K562 (cell line): ENCODE data around the gene ITPR1. TPM values are rescaled to one million over a fixed set of nuclear protein-coding genes. Genes with fewer than 3 reads are reported as not detected.
A peak's percentile ranks its signal among the peaks of the same experiment; 100 is the strongest.

Experiments used
- ATAC-seq: fragments of 200-7000 bp; cut with Tn5 transposase; 3 replicates; pipeline ENCODE4 v1.9.1; 2020; ENCODE audit warnings: moderate library complexity
- BruUV-seq: library from RNA; stranded (reverse); fragments of 400-500 nt; replicated peaks from 2 replicates; lab custom pipeline; 2021; lab: Mats Ljungman, UMichigan
- CTCF ChIA-PET: fragments of 300-600 bp; formaldehyde crosslinking; extraction: SDS; loops from one replicate; lab custom pipeline; 2021; ENCODE audit warnings: low intra/inter-chr PET ratio; lab: Yijun Ruan, JAX
- POLR2A ChIA-PET: fragments of 300-600, 350-650 bp; sonication (Branson Sonifier 250); formaldehyde crosslinking; extraction: SDS; loops from one replicate; lab custom pipeline; 2021; ENCODE audit warnings: antibody characterized with exemption, inconsistent platforms; lab: Yijun Ruan, JAX
- DNase-seq, 4 experiments: peaks; one replicate each; pipeline versions ENCODE4 v3.0.0 to v3.0.0-alpha.2; 2011 to 2018; ENCODE audit warnings: low spot score in 3 of 4, mixed read lengths in 3 of 4; ENCODE audit errors: extremely low read depth in 1 of 4
- FAIRE-seq: peaks from 2 replicates; lab custom pipeline; 2011; peaks lifted over from hg19 to GRCh38; lab: Jason Lieb, UNC
- H2AFZ ChIP-seq: 2 replicates; pipeline ENCODE4 v1.6.0; 2011; ENCODE audit warnings: low read depth, low read length, control low read depth, inconsistent platforms
- H3K27ac ChIP-seq: fragments of 200-600 bp; 3 replicates; pipeline ENCODE4 v1.8.0; 2011; ENCODE audit warnings: low read depth, mild to moderate bottlenecking, control low read depth, inconsistent platforms, low read length, moderate library complexity, mixed read lengths; ENCODE audit errors: extremely low read depth
- H3K27me3 ChIP-seq, 2 experiments: fragments of 300-600 bp in 1 of 2; 2 replicates in 1 of 2; 3 replicates in 1 of 2; pipeline versions ENCODE4 v1.6.0 to v1.8.0; 2011; ENCODE audit warnings: inconsistent platforms in 2 of 2, low read length in 2 of 2, mild to moderate bottlenecking in 1 of 2, mixed read lengths in 1 of 2, moderate library complexity in 1 of 2; ENCODE audit not compliant: control insufficient read depth in 2 of 2, insufficient read depth in 2 of 2
- H3K36me3 ChIP-seq: fragments of 300-600 bp; 3 replicates; pipeline ENCODE4 v1.8.0; 2011; ENCODE audit warnings: mild to moderate bottlenecking, low read length, inconsistent platforms; ENCODE audit not compliant: control insufficient read depth, insufficient read depth
- H3K4me1 ChIP-seq, 2 experiments: fragments of 200-600 bp in 1 of 2; replicated peaks in 1 of 2; 2 replicates in 1 of 2; 3 replicates in 1 of 2; pipeline versions ENCODE4 v1.5.1 to v1.8.0; 2011; ENCODE audit warnings: inconsistent platforms in 2 of 2, low read length in 2 of 2, mild to moderate bottlenecking in 1 of 2, mixed read lengths in 1 of 2, moderate library complexity in 1 of 2; ENCODE audit not compliant: control insufficient read depth in 2 of 2, insufficient read depth in 2 of 2
- H3K4me2 ChIP-seq: 2 replicates; pipeline ENCODE4 v1.6.1; 2011; ENCODE audit warnings: low read length, control low read depth, inconsistent platforms, mixed read lengths; ENCODE audit not compliant: insufficient read depth
- H3K4me3 ChIP-seq: fragments of 200-600 bp; sonication (generic), shearing (Covaris generic); 2 replicates; pipeline ENCODE4 v1.5.1; 2016; ENCODE audit warnings: control low read depth, inconsistent platforms
- H3K79me2 ChIP-seq: fragments of 200-600 bp; 3 replicates; pipeline ENCODE4 v1.8.0; 2011; ENCODE audit warnings: low read length, inconsistent platforms; ENCODE audit not compliant: control insufficient read depth, insufficient read depth
- H3K9ac ChIP-seq, 2 experiments: 2 replicates each; pipeline versions ENCODE4 v1.6.0 to v1.6.1; 2011; ENCODE audit warnings: low read depth in 2 of 2, low read length in 2 of 2, control low read depth in 1 of 2, inconsistent platforms in 1 of 2, mild to moderate bottlenecking in 1 of 2, mixed read lengths in 1 of 2; ENCODE audit not compliant: insufficient read depth in 1 of 2
- H3K9me1 ChIP-seq: one replicate; pipeline ENCODE4 v1.6.0; 2011; ENCODE audit warnings: inconsistent platforms, mild to moderate bottlenecking, low read length, moderate library complexity; ENCODE audit not compliant: control insufficient read depth, insufficient read depth
- H3K9me3 ChIP-seq: replicated peaks from 2 replicates; pipeline ENCODE4 v1.5.1; 2011; ENCODE audit warnings: low read depth, low read length, inconsistent platforms; ENCODE audit not compliant: control insufficient read depth, insufficient read depth
- H4K20me1 ChIP-seq: replicated peaks from 2 replicates; pipeline ENCODE4 v1.6.1; 2011; ENCODE audit warnings: low read length, inconsistent platforms, mixed read lengths; ENCODE audit not compliant: control insufficient read depth, insufficient read depth
- EP400 ChIP-seq: fragments of 450-650 bp; IDR thresholded peaks from 2 replicates; pipeline ENCODE4 v1.6.1; 2017; ENCODE audit warnings: antibody characterized with exemption, mild to moderate bottlenecking, moderate library complexity
- GABPA ChIP-seq: fragments of 200-800 bp; sonication (Bioruptor generic); conservative IDR thresholded peaks from 2 replicates; pipeline ENCODE4 v1.6.1; 2016; ENCODE audit warnings: low read depth, missing genetic modification characterization, missing compliant biosample characterization
- KLF13 ChIP-seq: fragments of 450-650 bp; IDR thresholded peaks from 2 replicates; pipeline ENCODE4 v1.6.1; 2016; ENCODE audit warnings: missing genetic modification characterization, low read depth, mild to moderate bottlenecking, missing compliant biosample characterization, moderate library complexity, borderline replicate concordance
- MEIS2 ChIP-seq: fragments of 450-650 bp; IDR thresholded peaks from 2 replicates; pipeline ENCODE4 v1.6.1; 2014; ENCODE audit warnings: mild to moderate bottlenecking; ENCODE audit not compliant: partially characterized antibody
- PML ChIP-seq: IDR thresholded peaks from 2 replicates; pipeline ENCODE4 v1.6.1; 2012; ENCODE audit warnings: low read length, inconsistent platforms
- RFX7 ChIP-seq: fragments of 250-450 bp; sonication (Bioruptor Pico); IDR thresholded peaks from 2 replicates; pipeline ENCODE4 v1.5.1; 2021; ENCODE audit warnings: mild to moderate bottlenecking
- SIN3B ChIP-seq: fragments of 450-650 bp; IDR thresholded peaks from 2 replicates; pipeline ENCODE4 v1.6.1; 2017; ENCODE audit warnings: low read depth, mild to moderate bottlenecking, moderate library complexity
- SMAD3 ChIP-seq: fragments of 450-650 bp; formaldehyde crosslinking; conservative IDR thresholded peaks from 2 replicates; pipeline ENCODE4 v1.4.0; 2020; ENCODE audit warnings: mild to moderate bottlenecking
- ZNF384 ChIP-seq: IDR thresholded peaks from 2 replicates; pipeline ENCODE4 v1.6.1; 2012; ENCODE audit warnings: low read depth, low read length, improper control_type of control experiment
- ZNF561 ChIP-seq: fragments of 450-650 bp; formaldehyde crosslinking; conservative IDR thresholded peaks from 2 replicates; pipeline ENCODE4 v1.4.0; 2020; ENCODE audit warnings: mild to moderate bottlenecking, moderate library complexity
- WGBS: fragments of 100-300 bp; shearing (Covaris generic); methylation state at CpG from one replicate; pipeline ENCODE4 v1.1.6; 2016; ENCODE audit warnings: low coverage, mixed read lengths; ENCODE audit not compliant: insufficient coverage; ENCODE audit errors: missing lambda C conversion rate; 5-methylcytosine and 5-hydroxymethylcytosine counted together
- in situ Hi-C: fragments of 300-500 bp; cut with MboI; formaldehyde crosslinking; loops from 4 replicates; pipeline ENCODE4 v1.15.0; 2018; ENCODE audit warnings: inconsistent platforms, mixed read lengths
- intact Hi-C: fragments of 100-400 bp; cut with micrococcal nuclease; formaldehyde crosslinking; loops from 2 replicates; pipeline ENCODE4 v1.14.2; 2022
- polyA plus RNA-seq, 8 experiments: library from polyadenylated mRNA; depleted of rRNA in 4 of 8; stranded (reverse) in 5 of 8; unstranded in 3 of 8; fragments of >200 nt; fragmentation: Nextera tagmentation in 2 of 8; fragmentation: Illumina TruSeq in 1 of 8; extraction: Ambion mirVana in 2 of 8; extraction: Trizol in 1 of 8; gene quantifications; 2 replicates each; pipeline versions ENCODE4 v1.2.1 to v1.2.3, GENCODE V29; 2011 to 2014; ENCODE audit warnings: inconsistent platforms in 1 of 8, missing spikeins in 1 of 8
- total RNA-seq, 7 experiments: library from RNA; depleted of rRNA in 6 of 7; stranded (reverse); fragments of >200 nt in 6 of 7; fragmentation: Illumina TruSeq in 2 of 7; extraction: Trizol in 2 of 7; gene quantifications; 2 replicates each; pipeline versions ENCODE4 v1.2.1 to v1.2.3, GENCODE V29; 2011 to 2021; ENCODE audit warnings: low replicate concordance in 1 of 7
- TF ChIP-seq, protein P1 (sequence below), 3 experiments: fragments of 200-800 bp in 1 of 3; fragments of 250-450 bp in 1 of 3; fragments of 450-650 bp in 1 of 3; sonication (Bioruptor Pico) in 1 of 3; sonication (Bioruptor generic) in 1 of 3; formaldehyde crosslinking in 1 of 3; IDR thresholded peaks; 2 replicates each; pipeline versions ENCODE4 v1.6.1 to v1.8.0; 2016 to 2022; ENCODE audit warnings: mild to moderate bottlenecking in 2 of 3, missing genetic modification characterization in 2 of 3, missing compliant biosample characterization in 1 of 3, moderate library complexity in 1 of 3
- TF ChIP-seq, protein P2 (sequence below): fragments of 250-450 bp; sonication (Bioruptor Pico); IDR thresholded peaks from 2 replicates; pipeline ENCODE4 v1.8.0; 2022; ENCODE audit warnings: inconsistent platforms, mild to moderate bottlenecking, moderate library complexity, borderline replicate concordance

ITPR1 gene
- total and polyA plus RNA-seq, 9 of the 15 experiments (the other 6 are each of a cell fraction or from before 2014, with no cell fraction given), result 22.4 to 40.0 (median 27.4) TPM

DNA sequence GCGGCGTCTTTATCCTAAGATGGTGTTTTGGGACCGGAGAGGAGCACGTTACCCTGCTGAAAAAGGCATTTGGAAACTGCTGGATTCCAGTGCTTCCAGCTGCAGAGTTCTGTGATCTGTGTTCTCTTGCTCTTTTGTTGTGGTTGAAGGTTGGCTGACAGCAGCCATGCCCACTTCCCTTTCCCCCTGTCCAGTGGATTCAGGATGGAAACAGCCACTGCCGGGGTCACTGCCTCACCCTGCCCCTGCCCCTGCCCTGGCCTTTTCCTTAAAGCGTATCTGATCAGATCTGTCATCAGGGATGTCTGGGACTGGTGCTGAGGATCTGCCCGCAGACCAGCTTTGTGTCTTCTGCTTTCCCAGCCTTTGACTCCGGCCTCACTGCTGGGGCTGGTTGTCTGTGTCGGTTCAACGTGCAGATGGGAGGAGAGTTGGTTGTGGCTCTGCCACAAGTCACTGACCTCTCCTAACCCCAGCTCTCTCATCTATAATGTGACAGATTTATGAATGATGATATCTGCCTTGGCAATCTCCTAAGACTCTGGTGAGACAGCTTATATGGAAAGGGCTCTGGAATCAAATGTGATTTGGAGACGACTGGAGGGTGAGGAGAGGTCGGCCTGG is 266.7 kb downstream of the ITPR1 start (continued):
- TF ChIP-seq GABPA (tag) (0 out of 2 replicates have a peak, but pooled peaks have one; percentile 33), PML (no peak), RFX7 (no peak), EP400 (0 out of 2 replicates have a peak, but pooled peaks have one; percentile 10), MEIS2 (peak; percentile 99)
- TF ChIP-seq, protein P1, sequence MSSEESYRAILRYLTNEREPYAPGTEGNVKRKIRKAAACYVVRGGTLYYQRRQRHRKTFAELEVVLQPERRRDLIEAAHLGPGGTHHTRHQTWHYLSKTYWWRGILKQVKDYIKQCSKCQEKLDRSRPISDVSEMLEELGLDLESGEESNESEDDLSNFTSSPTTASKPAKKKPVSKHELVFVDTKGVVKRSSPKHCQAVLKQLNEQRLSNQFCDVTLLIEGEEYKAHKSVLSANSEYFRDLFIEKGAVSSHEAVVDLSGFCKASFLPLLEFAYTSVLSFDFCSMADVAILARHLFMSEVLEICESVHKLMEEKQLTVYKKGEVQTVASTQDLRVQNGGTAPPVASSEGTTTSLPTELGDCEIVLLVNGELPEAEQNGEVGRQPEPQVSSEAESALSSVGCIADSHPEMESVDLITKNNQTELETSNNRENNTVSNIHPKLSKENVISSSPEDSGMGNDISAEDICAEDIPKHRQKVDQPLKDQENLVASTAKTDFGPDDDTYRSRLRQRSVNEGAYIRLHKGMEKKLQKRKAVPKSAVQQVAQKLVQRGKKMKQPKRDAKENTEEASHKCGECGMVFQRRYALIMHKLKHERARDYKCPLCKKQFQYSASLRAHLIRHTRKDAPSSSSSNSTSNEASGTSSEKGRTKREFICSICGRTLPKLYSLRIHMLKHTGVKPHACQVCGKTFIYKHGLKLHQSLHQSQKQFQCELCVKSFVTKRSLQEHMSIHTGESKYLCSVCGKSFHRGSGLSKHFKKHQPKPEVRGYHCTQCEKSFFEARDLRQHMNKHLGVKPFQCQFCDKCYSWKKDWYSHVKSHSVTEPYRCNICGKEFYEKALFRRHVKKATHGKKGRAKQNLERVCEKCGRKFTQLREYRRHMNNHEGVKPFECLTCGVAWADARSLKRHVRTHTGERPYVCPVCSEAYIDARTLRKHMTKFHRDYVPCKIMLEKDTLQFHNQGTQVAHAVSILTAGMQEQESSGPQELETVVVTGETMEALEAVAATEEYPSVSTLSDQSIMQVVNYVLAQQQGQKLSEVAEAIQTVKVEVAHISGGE (CRISPR knock-in tag; IDR thresholded peaks at IDR 0.05), result peak in 1 of 3 experiments; percentile 56; a peak in 2 of 6 replicates

DNA sequence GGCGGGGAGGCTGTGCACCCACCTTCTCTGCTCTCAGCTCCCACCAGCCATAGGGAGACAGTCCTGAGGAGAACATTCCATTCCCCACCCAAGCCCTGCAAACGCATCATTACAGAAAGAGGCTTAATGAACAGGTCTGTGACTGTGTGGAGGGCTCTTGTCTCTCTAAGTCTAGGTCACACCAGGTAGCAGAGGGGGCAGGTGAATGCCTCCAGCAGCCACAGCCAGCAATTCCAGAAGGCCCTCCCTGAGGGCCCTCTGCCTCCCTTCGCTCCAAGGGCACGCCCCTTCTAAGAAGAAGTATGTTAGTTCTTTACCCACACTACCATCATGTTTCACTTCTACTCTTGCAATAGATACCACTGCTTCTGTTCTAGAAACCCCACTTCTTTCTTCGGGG is 268.6 kb downstream of the ITPR1 start:
- no peaks in the 10 kb centered on the region for H3K27me3 ChIP-seq
- WGBS, result 78% methylated on average over 5 of the region's 5 CpGs
- H3K27ac ChIP-seq, result no peak overlapping the region
- no peak overlapping the region for H3K4me3 ChIP-seq
- POLR2A ChIA-PET, result interaction anchor here (0.7 to 1.7 kb wide), 2 partner anchors 24 to 227 kb away, joined by 3 to 4 read pairs; no protein-coding TSS in a partner anchor
- CTCF ChIA-PET, result no interaction called here
- no peak for DNase-seq
- in situ Hi-C loops, result no loop called here
- H2AFZ ChIP-seq, result no peak overlapping the region
- no peak overlapping the region for H3K4me2 ChIP-seq
- no TSS peak for BruUV-seq
- H4K20me1 ChIP-seq, result no peaks in the 10 kb centered on the region
- H3K36me3 ChIP-seq, result no peaks in the 10 kb centered on the region
- no peak overlapping the region for H3K9ac ChIP-seq
- peaks cover 13 to 23% of the 10 kb centered on the region in 2 experiments for H3K4me1 ChIP-seq
- H3K9me1 ChIP-seq, result no peaks in the 10 kb centered on the region
- FAIRE-seq, result no peak
- no peak for ATAC-seq
- H3K9me3 ChIP-seq, result peaks cover 9% of the 10 kb centered on the region
- H3K79me2 ChIP-seq, result no peaks in the 10 kb centered on the region
- intact Hi-C loops, result no loop called here
- TF ChIP-seq ZNF384 (no peak), SIN3B (no peak), ZNF561 (CRISPR knock-in tag) (no peak), SMAD3 (CRISPR knock-in tag) (no peak), KLF13 (tag) (no peak)
- TF ChIP-seq, protein P2, sequence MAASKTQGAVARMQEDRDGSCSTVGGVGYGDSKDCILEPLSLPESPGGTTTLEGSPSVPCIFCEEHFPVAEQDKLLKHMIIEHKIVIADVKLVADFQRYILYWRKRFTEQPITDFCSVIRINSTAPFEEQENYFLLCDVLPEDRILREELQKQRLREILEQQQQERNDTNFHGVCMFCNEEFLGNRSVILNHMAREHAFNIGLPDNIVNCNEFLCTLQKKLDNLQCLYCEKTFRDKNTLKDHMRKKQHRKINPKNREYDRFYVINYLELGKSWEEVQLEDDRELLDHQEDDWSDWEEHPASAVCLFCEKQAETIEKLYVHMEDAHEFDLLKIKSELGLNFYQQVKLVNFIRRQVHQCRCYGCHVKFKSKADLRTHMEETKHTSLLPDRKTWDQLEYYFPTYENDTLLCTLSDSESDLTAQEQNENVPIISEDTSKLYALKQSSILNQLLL (CRISPR knock-in tag), result no peak
